Ovary (tissue), 9 donors: ENCODE measurements around the gene VCL. TPM values are rescaled to one million over a fixed set of nuclear protein-coding genes. Genes with fewer than 3 reads are reported as not detected.

Experiments used
- DNase-seq, 5 donors: peaks; one replicate each; pipeline ENCODE4 v3.0.0-alpha.2; 2019 to 2020
- H3K27ac ChIP-seq, 2 donors: fragments of 200-600 bp; one replicate each; pipeline versions ENCODE4 v1.5.1 to v1.8.0; 2019 to 2022
- H3K27me3 ChIP-seq: fragments of 200-600 bp; one replicate; pipeline ENCODE4 v1.8.0; 2022
- H3K36me3 ChIP-seq: fragments of 200-600 bp; sonication (generic); one replicate; pipeline ENCODE4 v1.5.1; 2019
- H3K4me1 ChIP-seq: one replicate; pipeline ENCODE4 v1.8.1; 2013; ENCODE audit warnings: mild to moderate bottlenecking, moderate library complexity; ENCODE audit not compliant: insufficient read depth
- H3K4me3 ChIP-seq: fragments of 200-600 bp; sonication (generic); one replicate; pipeline ENCODE4 v1.5.1; 2017
- H3K9me3 ChIP-seq, 2 donors: fragments of 200-600 bp in 1 of 2; sonication (generic) in 1 of 2; one replicate each; pipeline versions ENCODE4 v1.5.1 to v1.8.1; 2013 to 2019; ENCODE audit warnings: mild to moderate bottlenecking in 1 of 2, moderate library complexity in 1 of 2
- CTCF ChIP-seq, 3 donors: fragments of 450-650 bp in 2 of 3; fragments of 200-600 bp in 1 of 3; IDR thresholded peaks; one replicate each; pipeline versions ENCODE4 v1.5.1 to v1.8.0; 2016 to 2022; ENCODE audit warnings: antibody characterized with exemption in 3 of 3, mild to moderate bottlenecking in 1 of 3
- EP300 ChIP-seq: sonication (generic); formaldehyde crosslinking; IDR thresholded peaks from one replicate; pipeline ENCODE4 v1.6.1; 2017; ENCODE audit warnings: antibody characterized with exemption
- POLR2A ChIP-seq: fragments of 450-650 bp; IDR thresholded peaks from one replicate; pipeline ENCODE4 v1.6.1; 2017; ENCODE audit warnings: antibody characterized with exemption, mild to moderate bottlenecking, moderate library complexity
- WGBS, 3 donors: extraction: QIAGEN DNeasy Blood & Tissue Kit in 1 of 3; methylation state at CpG; one replicate each; pipeline versions ENCODE4 v1.1.5 to v1.1.7; 2013 to 2017; 5-methylcytosine and 5-hydroxymethylcytosine counted together
- intact Hi-C, 4 donors: fragments of 100-400 bp; cut with DNase I; formaldehyde crosslinking; loops; one replicate each; pipeline versions ENCODE4 v1.11.0 to v1.15.1; 2022 to 2023
- polyA plus RNA-seq, 2 donors: library from polyadenylated mRNA; stranded (reverse); fragments of 200-250 nt in 1 of 2; fragments of 350-450 nt in 1 of 2; fragmentation: Illumina TruSeq in 1 of 2; extraction: RNeasy Lipid Tissue Mini Kit (QIAGEN cat#74804) in 1 of 2; gene quantifications; one replicate each; pipeline ENCODE4 v1.2.3, GENCODE V29; 2013 to 2014
- total RNA-seq, 7 donors: library from RNA; depleted of rRNA in 2 of 7; stranded (reverse); fragments of >200 nt in 2 of 7; fragmentation: NEBNext Ultra II Directional in 3 of 7; extraction: Animal tissue kit (Norgen Biotek cat#: 25700) in 3 of 7; gene quantifications; one replicate each; pipeline versions ENCODE4 v1.1.0 to v1.2.4, GENCODE V29; 2016 to 2023
- donor health status: DM: no; HTN: no; CAD: no; lungs with moderate emphysema.
- donor health status: DM: no; HTN: no; CAD: no.
- donor health status: Bipolar disorder and iron deficiency.
- donor health status: DM: yes; HTN: yes; CAD: no.
- donor health status: DM: no; HTN: no; CAD: no.
- donor health status: DM: yes; HTN: yes; CAD: no.

VCL gene
- total and polyA plus RNA-seq, 9 donors: 43.3 to 189 (median 114) TPM

- no peak for DNase-seq
- intact Hi-C loops: no loop called here
- no peak overlapping the region for H3K27ac ChIP-seq
- H3K27me3 ChIP-seq: no peaks in the 10 kb centered on the region
- no peak overlapping the region for H3K4me3 ChIP-seq
- WGBS, 3 donors: 87 to 93% (median 93%) methylated on average over 4 of the region's 4 CpGs
- H3K36me3 ChIP-seq: no peaks in the 10 kb centered on the region
- no peak for TF ChIP-seq POLR2A
- TF ChIP-seq CTCF (IDR thresholded peaks at IDR 0.05): no peak
- TF ChIP-seq EP300: no peak
- H3K4me1 ChIP-seq: no peaks in the 10 kb centered on the region
- no peaks in the 10 kb centered on the region for H3K9me3 ChIP-seq
These were observed 119.8 kb downstream of the VCL start for GRCh38 chr10:74117738-74118137.

- H3K27me3 ChIP-seq: no peaks in the 10 kb centered on the region
- no peak overlapping the region for H3K4me3 ChIP-seq
- no peak overlapping the region for H3K27ac ChIP-seq
- TF ChIP-seq POLR2A: no peak
- no peak for TF ChIP-seq CTCF (IDR thresholded peaks at IDR 0.05)
- H3K36me3 ChIP-seq: no peaks in the 10 kb centered on the region
- no peaks in the 10 kb centered on the region for H3K9me3 ChIP-seq
- H3K4me1 ChIP-seq: no peaks in the 10 kb centered on the region
- DNase-seq: no peak
- intact Hi-C loops: no loop called here
- 81 to 85% (median 82%) methylated on average over 3 of the region's 3 CpGs for WGBS, 3 donors
These were observed 120.9 kb downstream of the VCL start for GRCh38 chr10:74118804-74119203.

GRCh38 chr10:74120911-74121310, 123.0 kb downstream of the VCL start:
- WGBS, 3 donors: 6 to 12% (median 7%) methylated on average over 1 of the region's 1 CpG
- no peaks in the 10 kb centered on the region for H3K27me3 ChIP-seq
- H3K36me3 ChIP-seq: no peaks in the 10 kb centered on the region
- DNase-seq: no peak
- no peak overlapping the region for H3K27ac ChIP-seq
- no peaks in the 10 kb centered on the region for H3K4me1 ChIP-seq
- intact Hi-C loops: no loop called here
- TF ChIP-seq POLR2A (no peak), EP300 (no peak), CTCF (IDR thresholded peaks at IDR 0.05) (no peak)
- no peaks in the 10 kb centered on the region for H3K9me3 ChIP-seq
- H3K4me3 ChIP-seq: no peak overlapping the region

- Histone ChIP-seq H3K4me3 (no peak overlapping the region), H3K4me1 (no peaks in the 10 kb centered on the region), H3K27me3 (no peaks in the 10 kb centered on the region), H3K27ac (no peak overlapping the region), H3K9me3 (no peaks in the 10 kb centered on the region), H3K36me3 (no peaks in the 10 kb centered on the region)
- TF ChIP-seq CTCF (IDR thresholded peaks at IDR 0.05): no peak
- no peak for TF ChIP-seq EP300
- no peak for TF ChIP-seq POLR2A
- intact Hi-C loops: no loop called here
- DNase-seq: no peak
- 61 to 75% (median 72%) methylated on average over 1 of the region's 1 CpG for WGBS, 3 donors
These were observed 123.5 kb downstream of the VCL start for GRCh38 chr10:74121368-74121767.

- intact Hi-C loops: no loop called here
- 45 to 56% (median 49%) methylated on average over 3 of the region's 3 CpGs for WGBS, 3 donors
- Histone ChIP-seq H3K9me3 (no peaks in the 10 kb centered on the region), H3K27me3 (no peaks in the 10 kb centered on the region), H3K4me3 (no peak overlapping the region), H3K4me1 (no peaks in the 10 kb centered on the region), H3K36me3 (no peaks in the 10 kb centered on the region), H3K27ac (no peak overlapping the region)
- TF ChIP-seq CTCF (IDR thresholded peaks at IDR 0.05) (no peak), EP300 (no peak), POLR2A (no peak)
- no peak for DNase-seq
These were observed 124.1 kb downstream of the VCL start for GRCh38 chr10:74122060-74122459.
